Small intestine (tissue), 7 donors: Measurements from ENCODE around the gene CDC14A. TPM values are rescaled to one million over a fixed set of nuclear protein-coding genes. Genes with fewer than 3 reads are reported as not detected.

Experiments used
- DNase-seq, 2 donors: peaks; one replicate each; pipeline versions ENCODE4 v3.0.0 to v3.0.0-alpha.2; 2013
- FAIRE-seq: peaks from 2 replicates; lab custom pipeline; 2012; peaks lifted over from hg19 to GRCh38; lab: Jason Lieb, UNC
- H3K27ac ChIP-seq, 3 donors: one replicate each; pipeline ENCODE4 v1.5.1; 2013; ENCODE audit warnings: low read length in 2 of 3, mild to moderate bottlenecking in 2 of 3, control low read depth in 1 of 3, inconsistent platforms in 1 of 3, low read depth in 1 of 3, moderate library complexity in 1 of 3
- H3K27me3 ChIP-seq, 3 donors: one replicate each; pipeline ENCODE4 v1.6.1; 2013; ENCODE audit warnings: low read length in 3 of 3, inconsistent platforms in 1 of 3; ENCODE audit not compliant: control insufficient read depth in 3 of 3, insufficient read depth in 3 of 3
- H3K36me3 ChIP-seq, 3 donors: one replicate each; pipeline ENCODE4 v1.6.1; 2013; ENCODE audit warnings: low read length in 3 of 3, inconsistent platforms in 1 of 3, low read depth in 1 of 3, mild to moderate bottlenecking in 1 of 3, moderate library complexity in 1 of 3; ENCODE audit not compliant: control insufficient read depth in 3 of 3, insufficient read depth in 2 of 3
- H3K4me1 ChIP-seq, 3 donors: one replicate each; pipeline ENCODE4 v1.6.1; 2013; ENCODE audit warnings: low read length in 2 of 3, inconsistent platforms in 1 of 3, low read depth in 1 of 3, mild to moderate bottlenecking in 1 of 3, moderate library complexity in 1 of 3; ENCODE audit not compliant: control insufficient read depth in 3 of 3, insufficient read depth in 2 of 3
- H3K4me3 ChIP-seq, 3 donors: one replicate each; pipeline ENCODE4 v1.5.1; 2013; ENCODE audit warnings: low read length in 3 of 3, control low read depth in 1 of 3, inconsistent platforms in 1 of 3, low read depth in 1 of 3, mild to moderate bottlenecking in 1 of 3, moderate library complexity in 1 of 3
- H3K9me3 ChIP-seq, 2 donors: one replicate each; pipeline ENCODE4 v1.6.1; 2013; ENCODE audit warnings: low read depth in 1 of 2, low read length in 1 of 2; ENCODE audit not compliant: control insufficient read depth in 2 of 2, insufficient read depth in 1 of 2
- WGBS, 3 donors: extraction: QIAGEN DNeasy Blood & Tissue Kit; methylation state at CpG; one replicate each; pipeline ENCODE4 v1.1.7; 2013; 5-methylcytosine and 5-hydroxymethylcytosine counted together
- polyA plus RNA-seq, 4 donors: library from polyadenylated mRNA; stranded (reverse) in 3 of 4; unstranded in 1 of 4; fragments of 200-250 nt in 3 of 4; fragments of 120-200 nt in 1 of 4; gene quantifications; one replicate each; pipeline versions ENCODE4 v1.2.1 to v1.2.3, GENCODE V29; 2013
- donor health status: healthy with polysubstance abuse.
- donor health status: control.
- donor health status: control.
- donor health status: Bipolar disorder and iron deficiency.
- donor health status: healthy.

Gene CDC14A
- polyA plus RNA-seq, 4 donors: 4.2 to 18.0 (median 12.6) TPM

GRCh38 chr1:100482748-100483147 lies 130.4 kb downstream of the CDC14A start:
- H3K4me3 ChIP-seq: no peak overlapping the region
- H3K36me3 ChIP-seq: peaks cover 0 to 8% (median 0%) of the 10 kb centered on the region in 3 donors
- DNase-seq: no peak
- H3K27me3 ChIP-seq: no peaks in the 10 kb centered on the region
- H3K4me1 ChIP-seq: no peaks in the 10 kb centered on the region
- 97 to 98% (median 98%) methylated on average over 5 of the region's 5 CpGs for WGBS, 3 donors
- no peaks in the 10 kb centered on the region for H3K9me3 ChIP-seq
- FAIRE-seq: no peak
- H3K27ac ChIP-seq: no peak overlapping the region

- H3K36me3 ChIP-seq: peaks cover 0 to 8% (median 0%) of the 10 kb centered on the region in 3 donors
- FAIRE-seq (no peak), DNase-seq (no peak)
- H3K27ac ChIP-seq: no peak overlapping the region
- H3K27me3 ChIP-seq: no peaks in the 10 kb centered on the region
- no peaks in the 10 kb centered on the region for H3K9me3 ChIP-seq
- no peak overlapping the region for H3K4me3 ChIP-seq
- no peaks in the 10 kb centered on the region for H3K4me1 ChIP-seq
- WGBS, 3 donors: 89 to 93% (median 91%) methylated on average over 3 of the region's 3 CpGs
Observed at GRCh38 chr1:100483230-100483629, 130.9 kb downstream of the CDC14A start.

- Histone ChIP-seq H3K36me3 (peaks cover 0 to 5% (median 4%) of the 10 kb centered on the region in 3 donors), H3K27me3 (no peaks in the 10 kb centered on the region), H3K27ac (no peak overlapping the region), H3K4me3 (no peak overlapping the region), H3K9me3 (no peaks in the 10 kb centered on the region), H3K4me1 (no peaks in the 10 kb centered on the region)
- DNase-seq: peak in 1 of 2 donors; percentile 10
- WGBS, 3 donors: 43 to 76% (median 54%) methylated on average over 2 of the region's 2 CpGs
- FAIRE-seq: no peak
Observed at GRCh38 chr1:100485855-100486258, 133.6 kb downstream of the CDC14A start.

GRCh38 chr1:100494393-100495084 lies 142.2 kb downstream of the CDC14A start:
- Histone ChIP-seq H3K4me3 (no peak overlapping the region), H3K27me3 (no peaks in the 10 kb centered on the region), H3K9me3 (no peaks in the 10 kb centered on the region), H3K4me1 (no peaks in the 10 kb centered on the region), H3K27ac (no peak overlapping the region), H3K36me3 (peaks cover 7 to 21% (median 19%) of the 10 kb centered on the region in 3 donors)
- DNase-seq (no peak), FAIRE-seq (no peak)
- 92 to 97% (median 94%) methylated on average over 4 of the region's 4 CpGs for WGBS, 3 donors

GRCh38 chr1:100496896-100497295 lies 144.6 kb downstream of the CDC14A start:
- no peak overlapping the region for H3K27ac ChIP-seq
- 97 to 100% (median 99%) methylated on average over 2 of the region's 2 CpGs for WGBS, 3 donors
- peaks cover 7 to 22% (median 19%) of the 10 kb centered on the region in 3 donors for H3K36me3 ChIP-seq
- DNase-seq (no peak), FAIRE-seq (no peak)
- no peaks in the 10 kb centered on the region for H3K27me3 ChIP-seq
- no peaks in the 10 kb centered on the region for H3K9me3 ChIP-seq
- H3K4me3 ChIP-seq: no peak overlapping the region
- H3K4me1 ChIP-seq: no peaks in the 10 kb centered on the region

GRCh38 chr1:100497796-100498195 lies 145.5 kb downstream of the CDC14A start:
- WGBS, 3 donors: 94 to 98% (median 94%) methylated on average over 4 of the region's 4 CpGs
- Histone ChIP-seq H3K27ac (no peak overlapping the region), H3K9me3 (no peaks in the 10 kb centered on the region), H3K4me1 (no peaks in the 10 kb centered on the region), H3K36me3 (peaks cover 9 to 22% (median 19%) of the 10 kb centered on the region in 3 donors), H3K4me3 (no peak overlapping the region), H3K27me3 (no peaks in the 10 kb centered on the region)
- FAIRE-seq: no peak
- no peak for DNase-seq

GRCh38 chr1:100499194-100499811 lies 147.0 kb downstream of the CDC14A start:
- DNase-seq (no peak), FAIRE-seq (no peak)
- H3K36me3 ChIP-seq: peaks cover 9 to 22% (median 15%) of the 10 kb centered on the region in 3 donors
- H3K4me1 ChIP-seq: no peaks in the 10 kb centered on the region
- H3K27ac ChIP-seq: no peak overlapping the region
- H3K4me3 ChIP-seq: no peak overlapping the region
- no peaks in the 10 kb centered on the region for H3K27me3 ChIP-seq
- 95 to 97% (median 95%) methylated on average over 11 of the region's 11 CpGs for WGBS, 3 donors
- no peaks in the 10 kb centered on the region for H3K9me3 ChIP-seq

GRCh38 chr1:100502052-100502792 lies 149.9 kb downstream of the CDC14A start:
- no peak for DNase-seq

More at GRCh38 chr1:100502052-100502792, 149.9 kb downstream of the CDC14A start:
- WGBS, 3 donors: 86 to 87% (median 86%) methylated on average over 3 of the region's 3 CpGs
- no peak for FAIRE-seq
- no peaks in the 10 kb centered on the region for H3K9me3 ChIP-seq
- no peak overlapping the region for H3K4me3 ChIP-seq
- peaks cover 9 to 24% (median 14%) of the 10 kb centered on the region in 3 donors for H3K36me3 ChIP-seq
- H3K27me3 ChIP-seq: no peaks in the 10 kb centered on the region
- no peaks in the 10 kb centered on the region for H3K4me1 ChIP-seq
- H3K27ac ChIP-seq: no peak overlapping the region
